CD4-positive, alpha-beta T cell (primary cell): Measurements from ENCODE around the gene ADAMTS12. TPM values are rescaled to one million over a fixed set of nuclear protein-coding genes. Genes with fewer than 3 reads are reported as not detected.

Experiments used
- ATAC-seq: fragments of 200-7000 bp; cut with Tn5 transposase; one replicate; pipeline ENCODE4 v1.10.0; 2022; ENCODE audit warnings: mild to moderate bottlenecking; ENCODE audit not compliant: poor library complexity
- CTCF ChIA-PET: fragments of 350-600 bp; sonication (Branson Sonifier 250); formaldehyde crosslinking; loops from one replicate; lab custom pipeline; 2021; ENCODE audit warnings: antibody characterized with exemption, inconsistent platforms; lab: Charles Lee
- POLR2A ChIA-PET: fragments of 350-600 bp; sonication (Branson Sonifier 250); formaldehyde crosslinking; loops from one replicate; lab custom pipeline; 2021; ENCODE audit warnings: antibody characterized with exemption, inconsistent platforms; lab: Charles Lee
- DNase-seq, 14 experiments: peaks; one replicate each; pipeline ENCODE4 v3.0.0-alpha.2; 2013 to 2020; ENCODE audit warnings: mixed read lengths in 2 of 14
- H3K27ac ChIP-seq, 2 donors: one replicate each; pipeline versions ENCODE4 v1.5.1 to v1.7.0; 2013; ENCODE audit warnings: low read length in 2 of 2, low read depth in 1 of 2, mild to moderate bottlenecking in 1 of 2
- H3K27me3 ChIP-seq, 2 experiments: 1 replicate in 1 of 2; 2 replicates in 1 of 2; pipeline versions ENCODE4 v1.6.1 to v1.7.0; 2013; ENCODE audit warnings: low read length in 2 of 2, control low read depth in 1 of 2, mild to moderate bottlenecking in 1 of 2, moderate library complexity in 1 of 2; ENCODE audit not compliant: insufficient read depth in 2 of 2, control insufficient read depth in 1 of 2
- H3K36me3 ChIP-seq: one replicate; pipeline ENCODE4 v1.6.1; 2013; ENCODE audit warnings: low read length, control low read depth; ENCODE audit not compliant: insufficient read depth
- H3K4me1 ChIP-seq: one replicate; pipeline ENCODE4 v1.6.1; 2013; ENCODE audit warnings: low read length, control low read depth; ENCODE audit not compliant: insufficient read depth
- H3K4me3 ChIP-seq: one replicate; pipeline ENCODE4 v1.5.1; 2013; ENCODE audit warnings: mild to moderate bottlenecking, low read length, moderate library complexity
- H3K9me3 ChIP-seq, 2 experiments: 1 replicate in 1 of 2; 2 replicates in 1 of 2; pipeline versions ENCODE4 v1.6.1 to v1.7.0; 2013; ENCODE audit warnings: low read length in 2 of 2, mild to moderate bottlenecking in 2 of 2, control low read depth in 1 of 2, moderate library complexity in 1 of 2; ENCODE audit not compliant: control insufficient read depth in 1 of 2, insufficient read depth in 1 of 2
- H3K27ac Mint-ChIP-seq: one replicate; pipeline ENCODE4 v1.8.0; 2020; ENCODE audit warnings: mixed read lengths
- H3K27me3 Mint-ChIP-seq: one replicate; pipeline ENCODE4 v1.8.0; 2021; ENCODE audit warnings: mixed read lengths
- H3K36me3 Mint-ChIP-seq: one replicate; pipeline ENCODE4 v1.8.0; 2021; ENCODE audit warnings: low read depth, mixed read lengths
- H3K4me1 Mint-ChIP-seq: one replicate; pipeline ENCODE4 v1.8.0; 2021; ENCODE audit warnings: low read depth, mixed read lengths
- H3K4me3 Mint-ChIP-seq: one replicate; pipeline ENCODE4 v1.8.0; 2020; ENCODE audit warnings: mild to moderate bottlenecking, mixed read lengths
- H3K9me3 Mint-ChIP-seq: one replicate; pipeline ENCODE4 v1.8.0; 2020; ENCODE audit warnings: mixed read lengths
- CTCF ChIP-seq: fragments of 200-600 bp; IDR thresholded peaks from one replicate; pipeline ENCODE4 v1.8.0; 2022; ENCODE audit warnings: antibody characterized with exemption, mild to moderate bottlenecking
- intact Hi-C, 2 experiments: fragments of 100-400 bp; cut with DNase I in 1 of 2; cut with micrococcal nuclease in 1 of 2; formaldehyde crosslinking; loops; one replicate each; pipeline versions ENCODE4 v1.15.1 to v1.9.0; 2023 to 2025; cut with DNase I, micrococcal nuclease
- total RNA-seq, 174 experiments: library from RNA in 2 of 174; stranded (reverse) in 2 of 174; gene quantifications; one replicate each; pipeline ENCODE4 v1.2.3 and lab custom pipeline; 2021 to 2026

The ADAMTS12 gene
- total RNA-seq, 2 experiments from 2014 or later, result 0.06 TPM; not detected in 1

GRCh38 chr5:33641744-33642505, 249.9 kb downstream of the ADAMTS12 start:
- ATAC-seq, result peak; percentile 55
- ChIA-PET POLR2A (no interaction called here), CTCF (no interaction called here)
- no peaks in the 10 kb centered on the region for H3K27me3 ChIP-seq
- peaks cover 2% of the 10 kb centered on the region for H3K9me3 Mint-ChIP-seq
- H3K4me1 Mint-ChIP-seq, result peaks cover 7% of the 10 kb centered on the region
- H3K36me3 ChIP-seq, result no peaks in the 10 kb centered on the region
- H3K27ac Mint-ChIP-seq, result no peak overlapping the region
- H3K27me3 Mint-ChIP-seq, result no peaks in the 10 kb centered on the region
- H3K4me1 ChIP-seq, result no peaks in the 10 kb centered on the region
- DNase-seq, result peak in 3 of 14 experiments; percentile 20 to 24 (median 23)
- H3K4me3 ChIP-seq, result no peak overlapping the region
- H3K4me3 Mint-ChIP-seq, result no peak overlapping the region
- intact Hi-C loops, result no loop called here
- H3K27ac ChIP-seq, result no peak overlapping the region
- H3K9me3 ChIP-seq, result peaks cover 3 to 4% of the 10 kb centered on the region in 2 experiments
- no peaks in the 10 kb centered on the region for H3K36me3 Mint-ChIP-seq
- TF ChIP-seq CTCF, result no peak

- Mint-ChIP-seq H3K9me3 (no peaks in the 10 kb centered on the region), H3K4me3 (no peak overlapping the region), H3K4me1 (peaks cover 7% of the 10 kb centered on the region), H3K27me3 (no peaks in the 10 kb centered on the region), H3K36me3 (no peaks in the 10 kb centered on the region), H3K27ac (no peak overlapping the region)
- Histone ChIP-seq H3K36me3 (no peaks in the 10 kb centered on the region), H3K4me3 (no peak overlapping the region), H3K27ac (no peak overlapping the region), H3K4me1 (no peaks in the 10 kb centered on the region), H3K9me3 (peaks cover under 1 to 3% of the 10 kb centered on the region in 2 experiments), H3K27me3 (no peaks in the 10 kb centered on the region)
- ATAC-seq, result no peak
- ChIA-PET POLR2A (no interaction called here), CTCF (no interaction called here)
- intact Hi-C loops, result no loop called here
- DNase-seq, result no peak
- TF ChIP-seq CTCF, result no peak
These were observed 252.3 kb downstream of the ADAMTS12 start for GRCh38 chr5:33639474-33639873.

DNA sequence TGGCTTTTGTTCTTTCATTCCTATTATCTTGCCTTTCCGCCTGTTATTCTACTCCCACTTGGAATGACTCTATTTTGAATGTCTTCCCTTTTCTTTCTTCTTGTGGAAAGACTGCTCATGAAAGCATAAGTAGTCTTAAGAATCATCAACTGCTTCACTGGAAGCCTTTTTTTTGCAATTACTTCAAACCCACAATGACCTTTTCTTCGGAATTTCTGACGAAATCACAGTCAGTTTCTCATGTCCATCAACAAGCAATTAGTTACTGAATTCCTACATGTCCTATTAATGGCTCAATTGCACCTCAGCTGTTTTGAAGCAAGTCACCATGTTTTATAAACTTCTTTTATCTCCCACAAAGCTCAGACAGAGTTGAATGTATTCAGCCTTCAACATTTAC, 254.8 kb downstream of the ADAMTS12 start:
- Histone ChIP-seq H3K4me3 (no peak overlapping the region), H3K27ac (no peak overlapping the region), H3K27me3 (no peaks in the 10 kb centered on the region), H3K4me1 (no peaks in the 10 kb centered on the region), H3K9me3 (no peaks in the 10 kb centered on the region), H3K36me3 (no peaks in the 10 kb centered on the region)
- Mint-ChIP-seq H3K4me3 (no peak overlapping the region), H3K27ac (no peak overlapping the region), H3K36me3 (no peaks in the 10 kb centered on the region), H3K4me1 (peaks cover under 1% of the 10 kb centered on the region), H3K9me3 (no peaks in the 10 kb centered on the region), H3K27me3 (no peaks in the 10 kb centered on the region)
- CTCF ChIA-PET, result interaction anchor here (0.5 kb wide), 1 partner anchor 240 kb away, joined by 3 read pairs; no protein-coding TSS in a partner anchor
- POLR2A ChIA-PET, result no interaction called here
- ATAC-seq (no peak), DNase-seq (no peak)
- intact Hi-C loops, result no loop called here
- TF ChIP-seq CTCF, result no peak
